LNCaP clone FGC (cell line): ENCODE data around the gene NME7.

Source experiments
- DNase-seq: peaks from one replicate; pipeline ENCODE4 v3.0.0-alpha.2; 2011; ENCODE audit warnings: low read depth
- H3K4me3 ChIP-seq: 2 replicates; pipeline ENCODE4 v1.5.1; 2011; ENCODE audit warnings: mild to moderate bottlenecking, low read depth, low read length, control low read depth
- CTCF ChIP-seq: IDR thresholded peaks from 2 replicates; pipeline ENCODE4 v1.5.1; 2012; ENCODE audit warnings: mild to moderate bottlenecking; ENCODE audit not compliant: control insufficient read depth, insufficient read depth; ENCODE audit errors: extremely low read depth

Gene NME7

GRCh38 chr1:169099561-169099960, 268.0 kb downstream of the NME7 start:
- no peak for DNase-seq
- TF ChIP-seq CTCF: no peak
- no peak overlapping the region for H3K4me3 ChIP-seq

- no peak for DNase-seq
- H3K4me3 ChIP-seq: no peak overlapping the region
- no peak for TF ChIP-seq CTCF
Observed at GRCh38 chr1:169098380-169098779, 269.2 kb downstream of the NME7 start.

GRCh38 chr1:169094897-169095569, 272.6 kb downstream of the NME7 start:
- DNase-seq: no peak
- TF ChIP-seq CTCF: no peak
- H3K4me3 ChIP-seq: no peak overlapping the region

GRCh38 chr1:169092399-169092798, 275.2 kb downstream of the NME7 start:
- no peak for TF ChIP-seq CTCF
- no peak for DNase-seq
- H3K4me3 ChIP-seq: no peak overlapping the region

GRCh38 chr1:169091480-169091941, 276.1 kb downstream of the NME7 start:
- DNase-seq: no peak
- TF ChIP-seq CTCF: no peak
- no peak overlapping the region for H3K4me3 ChIP-seq

GRCh38 chr1:169090900-169091311, 276.7 kb downstream of the NME7 start:
- no peak overlapping the region for H3K4me3 ChIP-seq
- no peak for DNase-seq
- no peak for TF ChIP-seq CTCF
